PC-3 (cell line): ENCODE measurements around the gene DIP2C. TPM values are rescaled to one million over a fixed set of nuclear protein-coding genes. Genes with fewer than 3 reads are reported as not detected.
A peak's percentile ranks its signal among the peaks of the same experiment; 100 is the strongest.

Experiments
- ATAC-seq: fragments of 200-7000 bp; cut with Tn5 transposase; 2 replicates; pipeline ENCODE4 v1.9.1; 2020; ENCODE audit warnings: mild to moderate bottlenecking, moderate library complexity
- BruUV-seq: library from RNA; stranded (reverse); fragments of 400-500 nt; replicated peaks from 2 replicates; lab custom pipeline; 2021; lab: Mats Ljungman, UMichigan
- CTCF ChIA-PET: fragments of 300-600 bp; sonication (Branson Sonifier 250); formaldehyde crosslinking; loops from one replicate; lab custom pipeline; 2022; ENCODE audit warnings: antibody characterized with exemption; lab: Charles Lee
- POLR2A ChIA-PET: fragments of 300-600 bp; sonication (Branson Sonifier 250); formaldehyde crosslinking; loops from one replicate; lab custom pipeline; 2022; ENCODE audit warnings: antibody characterized with exemption; ENCODE audit not compliant: unreplicated experiment; lab: Charles Lee
- DNase-seq: peaks from one replicate; pipeline ENCODE4 v3.0.0-alpha.2; 2015
- H2AFZ ChIP-seq: fragments of 300-600 bp; sonication (generic); 2 replicates; pipeline ENCODE4 v1.6.0; 2016; ENCODE audit warnings: antibody characterized with exemption, low read length
- H3F3A ChIP-seq: fragments of 300-600 bp; sonication (generic); one replicate; pipeline ENCODE4 v1.6.0; 2017; ENCODE audit warnings: antibody characterized with exemption, low read length, control low read depth, mild to moderate bottlenecking; ENCODE audit not compliant: unreplicated experiment
- H3K27ac ChIP-seq: fragments of 300-600 bp; sonication (generic); 2 replicates; pipeline ENCODE4 v1.5.1; 2016; ENCODE audit warnings: mild to moderate bottlenecking, low read length
- H3K27me3 ChIP-seq: fragments of 300-600 bp; sonication (generic); 2 replicates; pipeline ENCODE4 v1.6.1; 2016; ENCODE audit warnings: low read length, mixed read lengths
- H3K36me3 ChIP-seq: fragments of 300-600 bp; sonication (generic); 2 replicates; pipeline ENCODE4 v1.6.1; 2016; ENCODE audit warnings: low read depth, mixed run types, low read length, mixed read lengths
- H3K4me1 ChIP-seq: fragments of 300-600 bp; sonication (generic); 2 replicates; pipeline ENCODE4 v1.5.1; 2016; ENCODE audit warnings: low read length; ENCODE audit not compliant: insufficient read depth
- H3K4me2 ChIP-seq: fragments of 300-600 bp; sonication (generic); 2 replicates; pipeline ENCODE4 v1.6.0; 2016; ENCODE audit warnings: low read length
- H3K4me3 ChIP-seq: fragments of 300-600 bp; sonication (generic); 2 replicates; pipeline ENCODE4 v1.5.1; 2016; ENCODE audit warnings: mild to moderate bottlenecking, low read length, mixed read lengths
- H3K79me2 ChIP-seq: fragments of 300-600 bp; sonication (generic); 2 replicates; pipeline ENCODE4 v1.6.1; 2017; ENCODE audit warnings: low read length, mixed read lengths
- H3K9ac ChIP-seq: fragments of 300-600 bp; sonication (generic); 2 replicates; pipeline ENCODE4 v1.6.0; 2016; ENCODE audit warnings: mild to moderate bottlenecking, low read length
- H3K9me2 ChIP-seq: fragments of 300-600 bp; sonication (generic); replicated peaks from 2 replicates; pipeline ENCODE4 v1.6.1; 2016; ENCODE audit warnings: mixed run types, low read length, mixed read lengths
- H3K9me3 ChIP-seq: fragments of 300-600 bp; sonication (generic); 2 replicates; pipeline ENCODE4 v1.6.1; 2016; ENCODE audit warnings: low read length, mixed read lengths
- H4K20me1 ChIP-seq: fragments of 300-600 bp; sonication (generic); 2 replicates; pipeline ENCODE4 v1.6.1; 2016; ENCODE audit warnings: low read length, mixed read lengths
- EZH2 ChIP-seq: fragments of 300-600 bp; sonication (generic); IDR thresholded peaks from one replicate; pipeline ENCODE4 v1.6.1; 2017; ENCODE audit warnings: antibody characterized with exemption, mild to moderate bottlenecking, low read length; ENCODE audit not compliant: unreplicated experiment
- EZH2phosphoT487 ChIP-seq: fragments of 300-600 bp; sonication (generic); IDR thresholded peaks from 2 replicates; pipeline ENCODE4 v1.6.1; 2018; ENCODE audit warnings: mild to moderate bottlenecking, antibody characterized with exemption, low read length, borderline replicate concordance
- intact Hi-C: fragments of 100-400 bp; cut with micrococcal nuclease; formaldehyde crosslinking; loops from 2 replicates; pipeline ENCODE4 v1.9.0; 2023
- total RNA-seq: library from RNA; depleted of rRNA; stranded (reverse); fragments of >200 nt; gene quantifications from 2 replicates; pipeline ENCODE4 v1.2.3, GENCODE V29; 2014
- TF ChIP-seq, protein P1 (sequence below): fragments of 300-600 bp; sonication (generic); conservative IDR thresholded peaks from 2 replicates; pipeline ENCODE4 v1.5.1; 2017; ENCODE audit warnings: antibody characterized with exemption, low read depth, mild to moderate bottlenecking, low read length

Gene DIP2C
- total RNA-seq, 1 experiment from 2014 or later, result 3.1 TPM

DNA sequence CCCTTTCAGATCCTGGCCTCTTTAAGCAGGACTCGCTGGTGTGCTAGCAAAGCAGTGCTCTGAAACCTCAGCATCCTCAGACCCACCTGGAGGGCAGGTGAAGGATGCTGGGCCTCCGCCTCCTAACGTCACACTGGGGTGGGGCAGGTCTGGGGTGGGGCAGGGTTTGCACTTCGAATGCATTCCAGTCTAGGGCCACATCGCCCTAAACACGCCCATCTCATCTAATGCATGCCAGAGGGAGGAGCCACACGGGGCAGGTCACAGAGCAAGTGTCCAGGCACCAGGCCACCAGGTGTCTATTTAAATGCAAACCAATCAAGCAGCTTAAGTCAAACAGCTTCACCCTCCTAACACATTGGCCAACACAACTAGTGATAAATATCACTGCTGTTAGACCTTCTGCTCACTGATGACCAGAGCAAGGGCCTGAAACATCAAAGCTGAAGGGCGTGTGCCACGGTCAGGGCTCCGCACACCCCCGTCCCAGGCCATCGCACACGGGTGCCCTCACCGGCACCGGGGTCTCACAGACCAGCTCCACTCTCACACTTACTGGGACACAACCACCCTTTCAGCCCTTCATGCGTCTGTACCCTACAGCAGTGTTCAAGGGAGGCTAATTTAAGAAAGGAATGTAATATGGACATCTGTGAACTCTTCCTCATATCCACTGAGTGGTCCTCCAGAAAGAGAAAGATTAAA lies 47.1 kb downstream of the DIP2C start:
- CTCF ChIA-PET, result no interaction called here
- Histone ChIP-seq H3K36me3 (no peaks in the 10 kb centered on the region), H3K4me3 (no peak overlapping the region), H3K9me3 (no peaks in the 10 kb centered on the region), H2AFZ (no peak overlapping the region), H3K4me2 (no peak overlapping the region), H3K79me2 (no peaks in the 10 kb centered on the region), H3K27ac (no peak overlapping the region), H3K4me1 (no peaks in the 10 kb centered on the region), H4K20me1 (no peaks in the 10 kb centered on the region), H3K27me3 (no peaks in the 10 kb centered on the region), H3K9ac (no peak overlapping the region), H3F3A (no peaks in the 10 kb centered on the region), H3K9me2 (no peaks in the 10 kb centered on the region)
- DNase-seq (peak; percentile 7), ATAC-seq (no peak; the same call in 1 of the 2 replicates)
- no peak for TF ChIP-seq EZH2phosphoT487
- no peak for TF ChIP-seq EZH2
- TF ChIP-seq, protein P1, sequence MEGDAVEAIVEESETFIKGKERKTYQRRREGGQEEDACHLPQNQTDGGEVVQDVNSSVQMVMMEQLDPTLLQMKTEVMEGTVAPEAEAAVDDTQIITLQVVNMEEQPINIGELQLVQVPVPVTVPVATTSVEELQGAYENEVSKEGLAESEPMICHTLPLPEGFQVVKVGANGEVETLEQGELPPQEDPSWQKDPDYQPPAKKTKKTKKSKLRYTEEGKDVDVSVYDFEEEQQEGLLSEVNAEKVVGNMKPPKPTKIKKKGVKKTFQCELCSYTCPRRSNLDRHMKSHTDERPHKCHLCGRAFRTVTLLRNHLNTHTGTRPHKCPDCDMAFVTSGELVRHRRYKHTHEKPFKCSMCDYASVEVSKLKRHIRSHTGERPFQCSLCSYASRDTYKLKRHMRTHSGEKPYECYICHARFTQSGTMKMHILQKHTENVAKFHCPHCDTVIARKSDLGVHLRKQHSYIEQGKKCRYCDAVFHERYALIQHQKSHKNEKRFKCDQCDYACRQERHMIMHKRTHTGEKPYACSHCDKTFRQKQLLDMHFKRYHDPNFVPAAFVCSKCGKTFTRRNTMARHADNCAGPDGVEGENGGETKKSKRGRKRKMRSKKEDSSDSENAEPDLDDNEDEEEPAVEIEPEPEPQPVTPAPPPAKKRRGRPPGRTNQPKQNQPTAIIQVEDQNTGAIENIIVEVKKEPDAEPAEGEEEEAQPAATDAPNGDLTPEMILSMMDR, result no peak
- POLR2A ChIA-PET, result no interaction called here
- no TSS peak for BruUV-seq
- intact Hi-C loops, result no loop called here

DNA sequence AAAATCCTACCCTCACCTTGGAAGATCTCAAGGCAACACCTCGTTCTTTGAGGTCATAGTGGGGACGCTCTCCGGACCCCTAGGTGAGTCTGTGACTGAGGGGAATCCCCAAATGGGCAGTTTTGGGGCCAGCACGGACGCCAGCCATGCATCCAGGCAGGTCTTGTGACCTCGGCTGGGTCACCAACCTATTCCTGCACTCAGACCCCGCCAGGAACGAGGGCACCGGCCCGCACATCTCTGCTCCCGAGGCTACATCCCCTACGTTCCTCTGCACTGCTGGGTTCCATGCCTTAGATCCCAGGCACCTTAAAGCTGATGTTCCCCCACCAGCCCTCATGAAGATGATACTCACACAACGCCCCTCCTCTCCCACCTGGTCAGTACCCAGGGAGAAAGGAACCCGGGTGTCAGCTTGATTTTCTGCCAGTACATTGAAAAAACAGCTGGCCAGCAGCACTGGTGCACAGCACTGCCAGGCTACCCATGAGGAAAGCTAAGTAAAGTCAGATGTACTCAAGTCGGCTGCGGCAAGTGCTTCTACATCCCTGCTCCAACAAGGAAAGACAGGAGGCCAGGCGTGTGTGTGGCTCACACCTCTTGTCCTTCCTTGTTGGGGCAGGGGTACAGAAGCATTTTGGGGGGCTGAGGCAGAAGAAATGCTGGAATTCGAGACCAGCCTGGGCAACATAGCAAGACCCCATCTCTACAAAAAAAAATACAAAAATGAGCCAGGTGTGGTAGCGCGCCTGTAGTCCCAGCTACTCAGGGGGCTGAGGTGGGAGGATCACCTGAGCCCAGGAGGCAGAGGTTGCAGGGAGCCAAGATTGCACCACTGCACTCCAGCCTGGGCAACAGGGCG lies 48.1 kb downstream of the DIP2C start:
- Histone ChIP-seq H3K9me3 (no peaks in the 10 kb centered on the region), H3K9me2 (no peaks in the 10 kb centered on the region), H3K27ac (no peak overlapping the region), H3K9ac (no peak overlapping the region), H3K27me3 (no peaks in the 10 kb centered on the region), H4K20me1 (no peaks in the 10 kb centered on the region), H3K4me1 (no peaks in the 10 kb centered on the region), H3K79me2 (no peaks in the 10 kb centered on the region), H3K4me2 (no peak overlapping the region), H3F3A (no peaks in the 10 kb centered on the region), H2AFZ (no peak overlapping the region), H3K36me3 (no peaks in the 10 kb centered on the region), H3K4me3 (no peak overlapping the region)
- ChIA-PET CTCF (no interaction called here), POLR2A (no interaction called here)
- BruUV-seq, result no TSS peak
- DNase-seq (no peak), ATAC-seq (no peak)
- intact Hi-C loops, result no loop called here
- TF ChIP-seq, protein P1, result no peak
- TF ChIP-seq EZH2 (no peak), EZH2phosphoT487 (no peak)

DNA sequence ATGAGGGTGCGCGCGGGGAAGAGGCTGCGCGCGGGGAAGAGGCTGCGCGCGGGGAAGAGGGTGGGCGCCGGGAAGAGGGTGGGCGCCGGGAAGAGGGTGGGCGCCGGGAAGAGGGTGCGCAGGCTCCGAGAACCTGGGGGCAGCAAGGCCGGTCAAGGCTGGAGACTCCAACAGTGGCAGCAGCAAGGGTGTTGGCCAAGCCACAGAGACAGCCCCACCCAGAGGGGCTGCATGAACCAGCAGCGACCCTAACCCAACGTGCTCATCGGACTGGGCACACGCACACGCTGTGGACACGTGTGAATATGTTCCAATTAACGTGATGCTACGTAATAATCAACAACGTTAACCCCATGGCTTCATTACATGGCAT lies 48.8 kb downstream of the DIP2C start:
- H3K9me3 ChIP-seq, result no peaks in the 10 kb centered on the region
- no peaks in the 10 kb centered on the region for H3K79me2 ChIP-seq
- ChIA-PET CTCF (no interaction called here), POLR2A (no interaction called here)
- H3K4me1 ChIP-seq, result no peaks in the 10 kb centered on the region
- no peak overlapping the region for H3K27ac ChIP-seq
- no peak for DNase-seq
- H4K20me1 ChIP-seq, result no peaks in the 10 kb centered on the region
- intact Hi-C loops, result no loop called here
- no peaks in the 10 kb centered on the region for H3K9me2 ChIP-seq
- H2AFZ ChIP-seq, result no peak overlapping the region
- TF ChIP-seq EZH2phosphoT487 (no peak), EZH2 (no peak)
- TF ChIP-seq, protein P1, result no peak
- H3F3A ChIP-seq, result no peaks in the 10 kb centered on the region
- H3K4me2 ChIP-seq, result no peak overlapping the region
- BruUV-seq, result no TSS peak
- H3K36me3 ChIP-seq, result no peaks in the 10 kb centered on the region
- H3K27me3 ChIP-seq, result no peaks in the 10 kb centered on the region
- no peak overlapping the region for H3K4me3 ChIP-seq
- no peak overlapping the region for H3K9ac ChIP-seq
- ATAC-seq, result no peak
